Psoas muscle (tissue), 8 donors: Measurements from ENCODE around the gene FKBP6. TPM values are rescaled to one million over a fixed set of nuclear protein-coding genes. Genes with fewer than 3 reads are reported as not detected.
"Not testable (repeated sequence)": the region's sequence is repeated elsewhere in the genome, so short reads cannot be mapped to it uniquely, and the experiment has no call there.

ENCODE experiments used
- ATAC-seq, 4 donors: fragments of 200-7000 bp; cut with Tn5 transposase; one replicate each; pipeline ENCODE4 v1.9.1; 2020; ENCODE audit warnings: moderate library complexity in 3 of 4, mild to moderate bottlenecking in 2 of 4
- DNase-seq, 2 donors: peaks; one replicate each; pipeline ENCODE4 v3.0.0-alpha.2; 2020
- H3K27ac ChIP-seq: fragments of 200-600 bp; one replicate; pipeline ENCODE4 v1.8.0; 2022
- H3K27me3 ChIP-seq, 3 donors: fragments of 200-600 bp in 1 of 3; one replicate each; pipeline versions ENCODE4 v1.6.1 to v1.8.0; 2013 to 2022; ENCODE audit warnings: low read length in 2 of 3, mild to moderate bottlenecking in 2 of 3, moderate library complexity in 1 of 3; ENCODE audit not compliant: insufficient read depth in 3 of 3
- H3K36me3 ChIP-seq, 2 donors: fragments of 200-600 bp in 1 of 2; one replicate each; pipeline versions ENCODE4 v1.6.1 to v1.8.0; 2013 to 2022; ENCODE audit warnings: low read depth in 1 of 2, mild to moderate bottlenecking in 1 of 2, moderate library complexity in 1 of 2; ENCODE audit not compliant: insufficient read depth in 1 of 2
- H3K4me1 ChIP-seq: fragments of 200-600 bp; one replicate; pipeline ENCODE4 v1.8.0; 2022
- H3K4me3 ChIP-seq: fragments of 200-600 bp; one replicate; pipeline ENCODE4 v1.8.0; 2022; ENCODE audit warnings: mild to moderate bottlenecking
- H3K9me3 ChIP-seq: fragments of 200-600 bp; one replicate; pipeline ENCODE4 v1.8.0; 2022
- CTCF ChIP-seq: fragments of 200-600 bp; IDR thresholded peaks from one replicate; pipeline ENCODE4 v1.8.0; 2022; ENCODE audit warnings: antibody characterized with exemption
- WGBS, 3 donors: extraction: QIAGEN DNeasy Blood & Tissue Kit; methylation state at CpG; one replicate each; pipeline versions ENCODE4 v1.1.6 to v1.1.7; 2013; 5-methylcytosine and 5-hydroxymethylcytosine counted together
- intact Hi-C, 2 donors: fragments of 100-400 bp; cut with DNase I; formaldehyde crosslinking; loops; one replicate each; pipeline versions ENCODE4 v1.11.0 to v1.14.2; 2022
- polyA plus RNA-seq, 3 donors: library from polyadenylated mRNA; stranded (reverse); fragments of 200-250 nt; gene quantifications; one replicate each; pipeline ENCODE4 v1.2.3, GENCODE V29; 2013
- total RNA-seq, 4 donors: library from RNA; stranded (reverse); fragmentation: NEBNext Ultra II Directional in 2 of 4; extraction: Animal tissue kit (Norgen Biotek cat#: 25700) in 2 of 4; gene quantifications; one replicate each; pipeline versions ENCODE4 v1.2.1 to v1.2.4, GENCODE V29; 2021 to 2023
- donor health status: healthy with polysubstance abuse.
- donor health status: DM: no; HTN: no; CAD: no; lungs with moderate emphysema.
- donor health status: Bipolar disorder and iron deficiency.
- donor health status: healthy.
- donor health status: DM: yes; HTN: yes; CAD: no.
- donor health status: DM: no; HTN: no; CAD: no.
- donor health status: DM: no; HTN: no; CAD: no.
- donor health status: DM: yes; HTN: yes; CAD: no.

FKBP6 gene
- total and polyA plus RNA-seq, 7 donors: not detected

- Histone ChIP-seq H3K27me3 (no peaks in the 10 kb centered on the region), H3K27ac (peak overlapping the region; percentile 85), H3K4me1 (peaks cover 20% of the 10 kb centered on the region), H3K4me3 (peak overlapping the region; percentile 68), H3K9me3 (no peaks in the 10 kb centered on the region), H3K36me3 (no peaks in the 10 kb centered on the region)
- ATAC-seq: peak; percentile 89 to 94 (median 91)
- WGBS, 3 donors: 23 to 32% (median 27%) methylated on average over 11 to 14 of the region's 14 CpGs
- intact Hi-C loops: loop anchor here (5.0 kb wide), 4 partner anchors 35 to 55 kb away; partner anchors contain the start of gene FZD9 (in 1 of the 2)
- no peak for TF ChIP-seq CTCF
- DNase-seq: peak; percentile 45 to 82
Observed at GRCh38 chr7:73397521-73398281, 69.7 kb downstream of the FKBP6 start.

- DNase-seq (peak; percentile 82 to 93), ATAC-seq (peak; percentile 46 to 77 (median 70))
- peak overlapping the region; percentile 37 for H3K4me3 ChIP-seq
- H3K36me3 ChIP-seq, H3K9me3 ChIP-seq, H3K27me3 ChIP-seq: not testable (repeated sequence)
- 30 to 50% (median 48%) methylated on average over 18 to 19 of the region's 19 CpGs for WGBS, 3 donors
- peaks cover 20% of the 10 kb centered on the region for H3K4me1 ChIP-seq
- intact Hi-C loops: loop anchor here (5.0 kb wide), 4 partner anchors 33 to 57 kb away; partner anchors contain the start of gene FZD9 (in 1 of the 2)
- peak overlapping the region; percentile 85 for H3K27ac ChIP-seq
Observed at GRCh38 chr7:73399185-73400050, 71.5 kb downstream of the FKBP6 start.

GRCh38 chr7:73404860-73405259, 76.9 kb downstream of the FKBP6 start:
- DNase-seq, H3K27ac ChIP-seq, H3K36me3 ChIP-seq, H3K27me3 ChIP-seq, ATAC-seq, H3K9me3 ChIP-seq, H3K4me1 ChIP-seq, H3K4me3 ChIP-seq, intact Hi-C loops: not testable (repeated sequence)
- WGBS, 3 donors: 98 to 100% (median 100%) methylated on average over 2 to 3 of the region's 3 CpGs

Other genes starting within 250 kb of the FKBP6 start
- not detected for gene SPDYE9, start 242.1 kb upstream of the FKBP6 start, total RNA-seq
- gene SPDYE9, start 242.1 kb upstream of the FKBP6 start, polyA plus RNA-seq: not detected
- gene NSUN5, start 19.3 kb upstream of the FKBP6 start, total RNA-seq: 10 to 100 TPM; 18.2 to 34.0 (median 26.6) TPM
- 10 to 100 TPM; 42.9 to 65.2 (median 45.6) TPM for gene NSUN5, start 19.3 kb upstream of the FKBP6 start, polyA plus RNA-seq
- gene TRIM50, start 79 bp upstream of the FKBP6 start, total RNA-seq: 1 to 10 TPM in 1 of 4 donors, under 1 TPM in 3; 0.25 to 1.3 (median 0.55) TPM
- under 1 TPM; 0.12 to 0.65 (median 0.17) TPM for gene TRIM50, start 79 bp upstream of the FKBP6 start, polyA plus RNA-seq
- gene FZD9, start 105.6 kb downstream of the FKBP6 start, total RNA-seq: 10 to 100 TPM in 2 of 4 donors, 1 to 10 TPM in 2; 4.0 to 10.7 (median 7.5) TPM
- 10 to 100 TPM in 2 of 3 donors, 1 to 10 TPM in 1; 10.0 to 20.9 (median 19.1) TPM for gene FZD9, start 105.6 kb downstream of the FKBP6 start, polyA plus RNA-seq
- gene BAZ1B, start 194.1 kb downstream of the FKBP6 start, total RNA-seq: 10 to 100 TPM; 39.5 to 49.8 (median 42.3) TPM
- gene BAZ1B, start 194.1 kb downstream of the FKBP6 start, polyA plus RNA-seq: 10 to 100 TPM; 15.7 to 50.6 (median 15.8) TPM
- 10 to 100 TPM; 55.8 to 96.5 (median 88.1) TPM for gene BCL7B, start 229.5 kb downstream of the FKBP6 start, total RNA-seq
- gene BCL7B, start 229.5 kb downstream of the FKBP6 start, polyA plus RNA-seq: 100 to 1,000 TPM in 2 of 3 donors, 10 to 100 TPM in 1; 88.7 to 130 (median 105) TPM